Right renal pelvis (tissue), 4 donors: ENCODE measurements around the gene ANKS3. TPM values are rescaled to one million over a fixed set of nuclear protein-coding genes. Genes with fewer than 3 reads are reported as not detected.

Source experiments
- DNase-seq, 4 donors: peaks; one replicate each; pipeline ENCODE4 v3.0.0-alpha.2; 2013; ENCODE audit warnings: low read depth in 4 of 4, low spot score in 3 of 4, missing footprints in 1 of 4
- polyA plus RNA-seq, 4 donors: library from polyadenylated mRNA; unstranded; fragments of 120-200 nt; gene quantifications; one replicate each; pipeline ENCODE4 v1.2.1, GENCODE V29; 2013; ENCODE audit not compliant: insufficient read length in 4 of 4

The ANKS3 gene
- polyA plus RNA-seq, 4 donors: 20.8 to 24.0 (median 22.8) TPM

DNA sequence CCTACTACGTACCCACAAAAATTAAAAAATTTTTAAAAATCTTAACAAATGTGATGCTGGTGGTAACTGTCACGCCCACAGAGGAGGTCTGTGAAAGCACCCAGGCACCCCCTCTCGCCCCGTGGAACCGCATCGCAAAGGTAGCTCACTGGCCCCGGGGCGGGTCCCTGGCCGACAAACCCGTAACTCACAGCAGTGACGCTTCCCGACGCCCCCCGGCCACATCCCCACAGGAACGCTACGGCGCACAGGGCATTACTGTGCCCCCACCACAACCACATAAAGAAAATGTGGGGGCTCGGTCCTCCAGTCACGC lies 366 bp downstream of the ANKS3 start:
- DNase-seq: no peak

DNA sequence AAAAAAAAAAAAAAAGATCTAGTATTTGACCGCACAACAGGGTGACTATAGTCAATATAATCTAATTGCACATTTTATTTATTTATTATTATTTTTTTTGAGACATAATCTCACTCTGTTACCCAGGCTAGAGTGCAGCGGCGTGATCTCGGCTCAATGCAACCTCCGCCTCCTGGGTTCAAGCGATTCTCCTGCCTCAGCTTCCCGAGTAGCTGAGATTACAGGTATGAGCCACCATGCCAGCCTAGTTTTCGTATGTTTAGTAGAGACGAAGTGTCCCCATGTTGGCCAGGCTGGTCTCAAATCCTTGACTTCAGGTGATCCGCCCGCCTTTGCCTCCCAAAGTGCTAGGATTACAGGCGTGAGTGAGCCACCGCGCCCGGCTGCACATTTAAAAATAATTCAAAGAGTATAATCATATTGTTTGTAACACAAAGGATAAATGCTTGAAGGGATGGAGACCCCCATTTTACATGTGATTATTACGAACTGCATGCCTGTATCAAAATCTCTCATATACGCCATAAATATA lies 794 bp downstream of the ANKS3 start:
- no peak for DNase-seq

DNA sequence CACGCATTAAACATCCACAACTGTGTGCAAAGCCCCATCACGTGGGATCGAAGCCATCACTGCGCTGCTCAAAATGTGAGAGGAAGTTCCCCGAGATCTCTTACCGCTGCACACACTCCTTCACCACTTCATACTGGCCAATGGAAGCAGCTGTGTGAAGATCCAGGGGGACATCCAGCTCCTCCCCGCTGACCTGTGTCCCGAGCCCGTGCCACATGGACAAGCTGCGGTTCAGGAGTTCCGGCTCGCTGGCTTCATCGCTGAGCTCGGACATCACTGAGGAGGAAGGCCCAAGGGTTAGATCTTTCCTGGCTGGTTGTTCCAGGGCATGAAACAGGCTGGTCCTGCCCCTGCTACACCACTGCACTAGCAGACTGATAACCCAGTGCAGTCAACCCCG lies 4.2 kb downstream of the ANKS3 start:
- DNase-seq: no peak

DNA sequence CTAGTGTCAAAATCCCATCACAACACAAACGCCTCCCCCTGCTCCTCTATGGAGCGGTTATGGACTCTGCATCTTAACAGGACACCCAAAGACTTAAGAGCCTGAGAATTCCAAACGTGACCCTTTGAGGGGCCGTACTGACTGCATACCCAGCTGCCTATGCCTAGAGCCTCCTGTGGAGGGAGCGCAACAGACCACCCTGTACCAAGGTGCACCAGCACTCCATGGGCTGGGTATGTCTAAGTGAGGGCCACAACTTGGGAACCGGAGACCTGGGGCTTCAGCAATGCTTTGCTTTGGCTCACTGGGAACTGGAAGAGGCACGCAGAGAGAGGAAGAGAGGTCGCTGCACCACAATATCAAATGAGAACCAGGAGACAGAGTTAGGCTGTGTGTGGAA lies 5.4 kb downstream of the ANKS3 start:
- no peak for DNase-seq

DNA sequence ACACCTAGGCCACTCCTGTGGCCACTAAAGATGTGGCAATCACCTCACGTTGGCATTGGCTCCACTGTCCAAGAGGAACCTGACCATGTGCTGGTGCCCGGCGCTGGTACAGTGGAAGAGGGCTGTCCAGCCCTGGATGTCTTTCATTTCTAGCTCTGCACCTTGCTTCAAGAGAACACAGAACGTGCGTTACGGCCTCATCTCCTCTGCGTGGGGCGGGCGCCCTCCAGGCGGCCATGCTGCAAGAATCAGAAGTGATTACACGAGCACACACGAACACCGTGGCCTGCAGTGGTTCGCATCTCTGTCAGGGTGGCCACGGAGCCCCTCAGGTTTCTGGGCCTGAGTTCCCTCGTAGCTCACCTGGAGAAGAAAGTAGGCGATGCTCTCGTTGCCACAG lies 7.5 kb downstream of the ANKS3 start:
- DNase-seq: no peak

DNA sequence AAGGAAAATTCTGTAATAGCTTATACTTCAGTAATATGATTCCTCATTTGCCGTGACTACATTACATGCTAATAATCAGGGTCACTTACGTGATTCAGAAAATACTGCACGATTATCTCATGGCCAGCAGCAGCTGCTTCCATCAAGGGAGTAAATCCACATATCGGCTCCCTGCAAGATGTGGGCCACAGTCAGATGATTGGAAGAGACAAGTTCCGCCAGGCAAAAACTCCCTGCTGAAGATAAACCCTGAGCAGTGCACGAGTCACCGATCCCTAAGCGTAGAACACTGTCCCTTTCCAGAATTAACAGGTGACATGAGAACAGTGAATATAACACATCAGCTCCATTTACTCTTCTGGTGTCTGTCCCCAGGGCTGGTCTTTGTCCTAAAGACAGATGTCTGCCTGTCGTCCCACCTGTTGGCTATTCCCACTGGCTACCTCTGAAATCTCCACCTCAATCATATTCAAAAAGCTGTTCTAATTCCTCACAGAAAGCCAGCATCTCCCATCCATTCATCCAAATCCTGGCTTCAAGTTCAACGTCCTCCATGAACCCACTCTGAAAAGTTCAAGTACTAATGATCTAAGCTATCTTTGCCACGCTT lies 9.3 kb downstream of the ANKS3 start:
- no peak for DNase-seq

DNA sequence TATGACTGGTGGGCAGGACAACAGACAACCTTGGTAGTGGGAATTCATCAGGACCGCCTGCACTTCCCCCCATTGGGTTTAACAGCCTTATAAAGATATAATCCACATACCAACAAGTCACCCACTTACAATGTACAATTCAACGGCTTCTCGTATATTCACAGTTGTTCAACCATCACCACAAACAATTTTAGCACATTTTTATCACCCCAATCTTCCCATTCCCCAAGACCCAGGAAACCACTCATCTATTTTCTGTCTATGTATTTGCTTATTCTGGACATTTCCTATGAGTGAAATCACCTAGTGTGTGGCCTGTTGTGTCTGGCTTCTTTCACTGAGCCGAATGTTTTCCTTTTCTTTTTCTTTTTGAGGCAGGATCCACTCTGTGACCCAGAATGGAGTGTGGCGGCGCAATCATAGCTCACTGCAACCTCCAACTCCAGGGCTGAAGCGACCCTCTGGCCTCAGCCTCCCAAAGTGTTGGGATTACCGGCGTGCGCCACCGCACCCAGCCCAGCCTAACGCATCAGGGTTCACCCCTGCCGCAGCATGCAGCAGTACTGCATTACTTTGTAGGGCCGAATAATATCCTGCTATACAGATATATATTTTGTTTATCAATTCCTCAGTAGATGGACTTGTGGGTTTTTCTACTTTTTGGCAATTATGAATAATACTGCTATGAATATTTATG lies 10.9 kb downstream of the ANKS3 start:
- no peak for DNase-seq

DNA sequence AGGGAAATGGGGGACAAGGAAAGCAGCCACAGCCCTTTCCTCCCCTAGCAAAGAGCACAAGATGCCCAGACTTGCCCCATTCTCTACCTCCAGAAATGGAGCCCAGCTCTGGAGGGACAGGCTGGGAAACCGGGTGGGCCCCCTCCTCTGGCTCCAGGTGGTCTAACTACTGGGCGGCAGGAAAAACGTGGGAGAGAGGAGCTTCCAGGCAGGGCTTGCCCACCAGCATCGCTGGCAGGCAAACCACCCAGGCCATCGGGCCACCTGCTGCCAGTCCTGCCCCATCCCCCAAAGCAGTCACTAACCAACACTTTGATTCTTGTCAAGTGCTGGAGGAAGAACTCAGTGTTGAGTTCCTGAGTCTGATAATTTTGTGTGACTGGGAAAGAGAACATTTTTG lies 15.6 kb downstream of the ANKS3 start:
- DNase-seq: no peak

DNA sequence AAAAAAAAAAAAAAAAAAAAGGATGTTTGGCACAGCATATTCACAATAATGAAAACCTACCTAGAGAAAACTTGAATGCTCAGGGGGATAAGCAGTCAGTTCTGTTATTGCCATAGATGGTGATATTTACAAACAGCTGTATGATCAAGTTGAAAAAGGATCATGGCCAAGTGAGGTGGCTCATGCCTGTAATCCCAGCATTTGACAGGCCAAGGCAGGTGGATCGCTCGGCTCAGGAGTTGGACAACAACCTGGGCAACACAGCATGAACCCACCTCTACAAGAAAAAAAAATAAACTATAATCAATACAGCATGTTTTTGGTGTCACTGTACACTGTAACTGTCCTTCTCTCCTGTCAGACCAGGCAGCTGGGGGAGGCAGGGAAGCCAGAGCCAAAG lies 19.1 kb downstream of the ANKS3 start:
- no peak for DNase-seq

DNA sequence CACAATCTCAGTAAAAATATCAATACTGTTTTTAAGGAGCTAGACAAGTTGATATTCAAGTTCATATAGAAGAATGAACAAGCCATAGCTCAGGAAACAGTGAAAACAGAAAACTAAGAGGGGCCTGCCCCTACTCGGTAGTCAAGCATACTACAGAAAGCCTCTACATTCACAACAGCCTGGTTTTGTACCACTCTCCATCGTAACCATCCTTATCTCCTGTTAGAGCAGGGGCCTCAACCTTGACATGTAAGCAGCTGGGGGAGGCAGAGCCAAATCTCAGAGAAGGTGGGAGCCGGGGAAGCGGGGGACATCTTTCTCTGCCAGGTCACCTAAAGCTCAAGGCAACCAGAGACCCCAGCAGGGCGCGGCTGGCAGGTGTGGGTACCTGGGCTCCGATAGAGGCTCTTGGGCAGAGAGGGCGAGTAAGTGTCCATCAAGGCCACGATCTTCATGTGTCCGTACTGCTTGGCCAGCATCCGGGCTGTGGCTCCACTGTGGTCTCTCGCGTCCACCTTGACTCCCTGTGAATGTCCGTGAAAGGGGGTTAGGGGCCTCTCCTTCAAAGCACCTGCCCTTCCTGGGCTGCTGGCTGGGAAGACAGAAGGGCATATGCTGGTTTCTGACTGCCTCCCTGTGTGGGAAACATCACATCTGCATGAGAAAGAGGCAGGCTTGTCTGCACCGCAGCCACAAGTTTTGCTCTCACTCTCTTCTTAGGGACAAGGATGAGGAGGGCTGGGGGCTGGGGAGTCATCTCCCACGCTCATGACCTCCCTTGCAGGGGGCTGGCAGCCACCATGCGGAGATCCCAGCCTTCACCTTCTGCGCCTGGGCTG lies 20.2 kb downstream of the ANKS3 start:
- no peak for DNase-seq

DNA sequence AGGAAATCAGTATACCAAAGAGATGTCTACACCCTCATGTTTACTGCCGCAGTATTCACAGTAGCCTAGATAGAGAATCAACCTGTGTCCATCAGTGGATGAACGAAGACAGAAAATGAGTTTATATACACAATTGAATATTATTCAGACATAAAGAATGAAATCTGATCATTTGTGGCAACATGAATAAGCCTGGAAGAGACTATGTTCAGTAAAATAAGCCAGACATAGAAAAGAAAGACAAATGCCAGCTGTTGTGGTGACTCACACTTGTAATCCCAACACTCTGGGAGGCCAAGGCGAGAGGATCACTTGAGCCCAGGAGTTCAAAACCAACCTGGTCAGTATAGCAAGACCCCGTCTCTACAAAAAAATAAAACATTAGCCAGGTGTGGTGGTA lies 24.6 kb downstream of the ANKS3 start:
- DNase-seq: no peak

DNA sequence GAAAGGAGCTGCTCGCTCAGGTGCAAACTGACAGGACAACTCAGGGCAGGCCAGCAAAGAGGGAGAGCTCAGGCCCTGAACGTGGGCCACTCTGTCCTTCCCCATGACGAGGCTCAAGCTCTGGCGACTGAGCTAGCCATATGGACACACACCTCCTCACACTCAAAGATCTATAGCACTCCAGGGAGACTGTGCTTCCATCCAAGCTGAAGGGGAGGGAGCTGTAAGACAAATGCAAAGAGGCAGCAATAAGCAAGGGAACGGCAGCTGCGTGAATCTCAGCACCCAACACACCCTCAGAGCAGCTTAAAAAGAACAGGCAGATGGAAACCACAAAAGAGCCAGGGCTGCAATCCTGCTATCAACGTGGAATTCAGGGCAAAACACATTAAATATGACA lies 27.2 kb downstream of the ANKS3 start:
- no peak for DNase-seq

DNA sequence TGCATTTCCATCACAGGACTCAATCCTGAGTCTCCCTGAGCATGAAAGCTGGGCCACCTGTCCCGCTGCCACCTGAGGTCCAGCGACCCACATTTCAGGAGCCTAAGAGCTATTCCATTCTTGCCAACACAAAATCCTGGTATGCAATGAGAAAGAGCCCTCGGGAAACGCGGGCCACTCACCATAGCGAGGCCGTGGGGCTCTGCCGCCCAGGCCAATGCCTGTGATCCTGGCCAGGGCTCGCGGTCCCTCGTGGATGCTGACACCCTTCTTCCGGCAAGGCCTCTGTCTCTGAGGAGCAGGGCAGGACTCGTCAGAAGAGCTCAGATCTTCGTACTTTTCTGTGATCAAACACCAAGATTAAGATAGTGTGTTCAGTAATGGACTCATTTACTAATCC lies 29.2 kb downstream of the ANKS3 start:
- no peak for DNase-seq

DNA sequence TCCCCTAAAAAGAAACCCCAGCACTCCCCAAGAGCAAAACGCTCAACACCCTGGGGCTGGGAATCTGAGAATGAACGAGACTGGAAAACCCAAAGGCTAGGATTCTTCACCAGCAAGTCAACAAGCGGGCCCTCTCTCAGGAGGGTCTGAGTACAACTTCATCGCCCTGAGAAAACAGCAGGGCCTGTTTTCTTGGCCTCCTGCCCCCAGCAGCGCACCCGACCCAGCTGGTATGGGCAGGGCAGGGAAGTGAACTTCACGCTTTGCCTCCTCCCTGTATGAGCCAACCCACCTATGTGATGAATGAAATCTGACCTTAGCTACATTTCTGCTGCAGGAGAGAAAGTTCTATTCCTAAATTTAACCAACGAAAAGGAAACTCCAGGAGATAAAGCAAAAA lies 29.6 kb downstream of the ANKS3 start:
- DNase-seq: no peak

DNA sequence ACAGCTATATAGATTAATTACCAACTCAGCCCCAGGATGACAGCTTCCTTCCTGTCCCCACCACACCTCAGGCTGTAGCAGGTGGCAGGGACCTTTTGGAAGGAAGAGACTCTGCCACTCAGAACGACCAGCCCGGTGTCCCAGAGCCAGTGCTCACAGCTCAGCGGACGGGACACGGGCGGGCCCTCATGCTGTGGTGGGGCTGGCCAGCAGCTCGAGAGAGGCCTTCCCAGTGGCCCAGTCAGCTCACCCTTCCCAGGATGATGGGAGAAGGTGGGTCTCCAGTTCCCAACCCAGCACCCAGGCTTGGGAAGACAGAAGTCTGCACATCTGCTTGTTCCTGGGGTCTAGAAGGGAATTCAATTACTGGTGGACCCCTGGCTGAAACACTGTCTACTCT lies 30.2 kb downstream of the ANKS3 start:
- no peak for DNase-seq

DNA sequence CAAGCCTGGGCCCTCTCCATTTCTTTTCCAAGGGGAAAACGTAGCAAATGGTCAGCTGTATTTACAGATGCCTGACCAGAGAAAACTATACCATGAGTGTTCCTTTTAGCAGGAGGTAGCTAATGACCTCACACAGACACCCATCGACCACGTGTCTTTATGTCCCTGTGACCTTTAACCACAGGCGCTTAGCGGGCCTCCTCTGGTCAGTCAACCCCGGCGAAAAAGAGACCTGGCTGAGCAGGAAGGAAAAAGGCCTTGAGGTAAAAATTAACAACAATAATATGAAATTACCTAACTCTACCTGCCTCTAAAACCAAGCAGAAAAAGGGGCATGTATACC lies 31.6 kb downstream of the ANKS3 start:
- DNase-seq: no peak

DNA sequence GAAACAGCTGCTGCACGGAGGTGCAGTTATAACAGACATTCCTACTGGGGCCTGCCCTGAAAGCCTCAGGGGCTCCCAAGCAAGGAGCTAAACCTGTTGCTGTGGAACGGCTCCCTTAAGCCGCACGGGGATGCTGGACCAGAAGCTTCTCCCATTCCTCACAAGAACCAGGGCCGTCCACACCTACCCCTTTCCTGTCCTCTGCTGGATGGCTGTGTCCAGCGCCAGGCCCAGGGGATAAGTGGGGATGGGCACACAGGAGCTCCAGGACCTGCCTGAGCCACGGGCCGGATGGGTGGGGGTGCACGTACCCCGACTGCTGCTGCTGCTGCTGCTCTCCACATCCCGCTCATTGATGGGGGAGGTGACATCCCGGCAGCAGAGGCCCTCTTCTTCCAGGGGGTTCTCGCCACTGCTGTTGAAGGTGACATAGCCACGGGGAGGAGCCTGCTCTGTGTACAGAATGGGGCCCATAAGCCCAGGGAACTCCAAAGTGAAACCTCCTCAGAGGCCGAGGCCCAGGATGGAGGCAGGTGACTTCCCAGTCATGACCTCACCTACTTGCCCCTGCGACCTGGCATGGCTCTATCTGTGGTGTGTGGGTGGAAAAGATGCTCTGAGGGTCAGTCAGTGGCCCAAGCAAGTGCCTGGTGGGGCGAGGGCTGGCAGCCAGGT lies 32.1 kb downstream of the ANKS3 start:
- no peak for DNase-seq

DNA sequence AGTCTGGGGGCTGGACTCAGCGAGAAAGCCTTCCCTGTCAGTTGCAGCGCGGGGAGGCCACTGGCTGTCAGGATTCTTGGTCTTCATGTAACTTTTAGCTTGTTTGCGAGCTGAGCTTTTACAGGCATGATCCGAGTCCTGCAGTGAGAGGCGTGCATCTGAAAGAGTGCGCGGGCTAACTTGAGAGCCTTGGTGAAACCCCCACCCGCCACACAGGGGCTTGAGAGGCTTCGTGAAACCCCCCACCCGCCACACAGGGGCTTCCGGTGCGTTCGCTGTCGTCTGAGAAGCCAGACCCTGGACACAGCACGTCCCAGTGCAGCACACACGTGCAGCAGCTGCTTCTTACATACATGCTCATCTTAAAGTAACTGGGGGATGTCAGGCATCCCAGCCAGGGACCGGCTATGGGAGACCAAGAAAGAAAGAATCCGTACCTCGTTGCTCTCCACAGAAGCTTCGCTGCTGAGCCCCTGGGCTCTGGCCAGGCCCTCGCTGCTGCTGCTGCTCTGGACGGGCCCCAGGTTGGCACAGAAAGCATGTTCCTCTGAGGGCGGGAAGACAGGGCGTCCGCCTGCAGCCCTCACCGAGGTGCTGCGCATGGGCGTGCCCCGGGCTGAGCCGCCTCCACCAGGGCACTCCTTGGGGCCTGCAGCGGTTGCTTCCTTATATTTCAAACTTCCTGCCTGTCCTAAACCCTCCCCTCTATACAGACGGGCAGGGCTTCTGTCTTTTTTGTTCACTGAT lies 32.9 kb downstream of the ANKS3 start:
- DNase-seq: no peak

DNA sequence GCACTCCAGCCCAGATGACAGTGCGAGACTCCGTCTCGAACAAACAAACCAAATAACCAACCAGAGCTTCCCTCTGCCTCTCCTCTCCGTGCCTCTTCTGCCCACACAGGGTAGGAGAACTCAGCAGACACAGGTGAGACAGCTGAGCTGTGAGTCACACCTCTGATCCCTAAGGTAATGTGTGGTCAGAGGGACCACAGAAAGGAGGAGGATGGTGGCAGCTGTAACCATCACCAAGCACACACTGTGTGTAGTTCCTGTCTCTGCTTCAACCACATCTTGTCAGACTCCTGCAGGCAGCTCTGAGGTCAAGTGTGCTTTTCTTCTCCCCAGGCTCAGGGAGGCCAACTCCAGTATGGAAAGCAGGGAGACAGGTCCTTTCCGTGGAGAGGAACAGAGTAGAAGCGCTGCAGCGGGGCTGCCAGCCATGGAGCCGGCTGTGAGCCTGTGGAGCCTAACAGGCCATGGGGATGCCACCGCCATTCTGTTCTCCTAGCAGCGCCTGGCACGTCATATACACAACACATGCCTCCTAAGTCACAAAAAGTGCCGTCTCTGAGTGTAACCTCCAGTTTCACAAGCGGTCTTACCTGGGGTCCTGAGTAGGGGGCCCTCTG lies 33.6 kb downstream of the ANKS3 start:
- DNase-seq: no peak

DNA sequence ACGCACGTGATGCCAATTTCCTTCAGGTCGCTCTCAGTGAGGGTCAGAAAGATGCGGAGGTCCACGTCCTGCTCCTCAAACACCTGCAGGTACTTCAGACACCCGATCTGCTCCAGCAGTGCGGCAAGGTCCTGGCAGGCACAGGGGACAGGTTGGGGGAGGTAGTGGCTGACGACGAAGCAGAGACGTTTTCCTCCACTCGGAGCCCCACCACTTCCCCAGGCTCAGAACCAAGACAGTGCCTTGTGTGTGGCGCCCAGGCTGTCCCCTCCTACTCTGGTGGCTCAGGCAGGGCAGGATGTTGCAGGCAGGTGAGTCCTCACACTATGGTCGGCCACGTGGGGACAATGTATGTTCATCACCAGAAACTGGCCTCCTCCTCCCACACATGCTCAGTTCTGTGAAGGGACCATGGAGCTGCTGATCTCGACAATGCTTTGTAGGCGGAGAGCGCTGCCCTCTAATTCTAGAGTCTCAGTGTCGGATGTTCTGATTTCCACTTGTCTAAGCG lies 35.0 kb downstream of the ANKS3 start:
- no peak for DNase-seq
